IMR-90 (cell line): ENCODE measurements around the gene ARAP3. TPM values are rescaled to one million over a fixed set of nuclear protein-coding genes. Genes with fewer than 3 reads are reported as not detected.

Experiments
- ATAC-seq: fragments of 200-7000 bp; cut with Tn5 transposase; 2 replicates; pipeline ENCODE4 v1.9.1; 2020; ENCODE audit warnings: low read depth, mild to moderate bottlenecking, moderate library complexity
- BruUV-seq: library from RNA; stranded (reverse); fragments of 400-500 nt; replicated peaks from 2 replicates; lab custom pipeline; 2021; lab: Mats Ljungman, UMichigan
- CTCF ChIA-PET: fragments of 300-600 bp; formaldehyde crosslinking; extraction: SDS; loops from one replicate; lab custom pipeline; 2021; ENCODE audit warnings: antibody characterized with exemption; lab: Yijun Ruan, JAX
- POLR2A ChIA-PET: fragments of 300-600 bp; sonication (Branson Sonifier 250); formaldehyde crosslinking; loops from one replicate; lab custom pipeline; 2022; ENCODE audit warnings: antibody characterized with exemption; ENCODE audit not compliant: unreplicated experiment; lab: Charles Lee
- DNase-seq: peaks from one replicate; pipeline ENCODE4 v3.0.0; 2013
- H2AFZ ChIP-seq: replicated peaks from 2 replicates; pipeline ENCODE3; 2013; ENCODE audit warnings: low read length, mild to moderate bottlenecking; ENCODE audit not compliant: poor library complexity
- H2AK5ac ChIP-seq: 2 replicates; pipeline ENCODE4 v1.6.1; 2013; ENCODE audit warnings: low read depth, low read length, inconsistent platforms
- H2AK9ac ChIP-seq: replicated peaks from 2 replicates; pipeline ENCODE3; 2013; ENCODE audit warnings: mild to moderate bottlenecking, low read depth, low read length, moderate library complexity; ENCODE audit not compliant: poor library complexity
- H2BK120ac ChIP-seq: 2 replicates; pipeline ENCODE4 v1.6.1; 2013; ENCODE audit warnings: low read depth, low read length, inconsistent platforms
- H2BK15ac ChIP-seq: 3 replicates; pipeline ENCODE4 v1.6.1; 2013; ENCODE audit warnings: low read depth, low read length, inconsistent platforms
- H2BK20ac ChIP-seq: 2 replicates; pipeline ENCODE4 v1.6.1; 2013; ENCODE audit warnings: low read depth, mild to moderate bottlenecking, inconsistent platforms, low read length, moderate library complexity
- H2BK5ac ChIP-seq: 2 replicates; pipeline ENCODE4 v1.6.1; 2013; ENCODE audit warnings: mild to moderate bottlenecking, low read depth, low read length, inconsistent platforms; ENCODE audit not compliant: poor library complexity, severe bottlenecking
- H3K14ac ChIP-seq: replicated peaks from 2 replicates; pipeline ENCODE4 v1.6.1; 2013; ENCODE audit warnings: low read depth, low read length, inconsistent platforms
- H3K18ac ChIP-seq: 2 replicates; pipeline ENCODE4 v1.6.1; 2013; ENCODE audit warnings: low read depth, low read length, control low read depth
- H3K23ac ChIP-seq: 2 replicates; pipeline ENCODE4 v1.6.1; 2013; ENCODE audit warnings: low read depth, low read length, inconsistent platforms
- H3K27ac ChIP-seq: 2 replicates; pipeline ENCODE4 v1.5.1; 2013; ENCODE audit warnings: mild to moderate bottlenecking, control low read depth, low read length; ENCODE audit not compliant: insufficient read depth
- H3K27me3 ChIP-seq: 2 replicates; pipeline ENCODE4 v1.6.1; 2013; ENCODE audit warnings: low read length; ENCODE audit not compliant: control insufficient read depth, insufficient read depth
- H3K36me3 ChIP-seq: 2 replicates; pipeline ENCODE4 v1.6.1; 2013; ENCODE audit warnings: low read length, mixed read lengths; ENCODE audit not compliant: control insufficient read depth, insufficient read depth
- H3K4ac ChIP-seq: 2 replicates; pipeline ENCODE4 v1.6.1; 2013; ENCODE audit warnings: low read depth, low read length, inconsistent platforms
- H3K4me1 ChIP-seq: 2 replicates; pipeline ENCODE4 v1.6.1; 2013; ENCODE audit warnings: low read length, mixed read lengths; ENCODE audit not compliant: control insufficient read depth, insufficient read depth
- H3K4me2 ChIP-seq: 2 replicates; pipeline ENCODE4 v1.6.1; 2013; ENCODE audit warnings: low read depth, mild to moderate bottlenecking, control low read depth, low read length, moderate library complexity
- H3K4me3 ChIP-seq: 2 replicates; pipeline ENCODE4 v1.5.1; 2013; ENCODE audit warnings: low read depth, mild to moderate bottlenecking, control low read depth, low read length, moderate library complexity; ENCODE audit not compliant: insufficient read depth
- H3K56ac ChIP-seq: 2 replicates; pipeline ENCODE4 v1.6.1; 2013; ENCODE audit warnings: low read length, inconsistent platforms; ENCODE audit not compliant: insufficient read depth; ENCODE audit errors: extremely low read depth
- H3K79me1 ChIP-seq, 2 experiments: 2 replicates each; pipeline ENCODE4 v1.6.1; 2013; ENCODE audit warnings: low read length in 2 of 2, inconsistent platforms in 1 of 2, low read depth in 1 of 2
- H3K9ac ChIP-seq: 2 replicates; pipeline ENCODE4 v1.6.1; 2013; ENCODE audit warnings: low read depth, low read length, control low read depth
- H3K9me1 ChIP-seq: 2 replicates; pipeline ENCODE4 v1.6.1; 2013; ENCODE audit warnings: low read length, inconsistent platforms; ENCODE audit not compliant: insufficient read depth
- H3K9me3 ChIP-seq: 2 replicates; pipeline ENCODE4 v1.6.1; 2013; ENCODE audit warnings: low read length; ENCODE audit not compliant: control insufficient read depth, insufficient read depth
- H4K20me1 ChIP-seq: 2 replicates; pipeline ENCODE4 v1.6.1; 2013; ENCODE audit warnings: low read length, inconsistent platforms; ENCODE audit not compliant: insufficient read depth
- H4K5ac ChIP-seq: 2 replicates; pipeline ENCODE4 v1.6.1; 2013; ENCODE audit warnings: mild to moderate bottlenecking, low read depth, low read length, control low read depth
- H4K8ac ChIP-seq, 2 experiments: 2 replicates each; pipeline ENCODE4 v1.6.1; 2013; ENCODE audit warnings: low read depth in 2 of 2, low read length in 2 of 2, control low read depth in 1 of 2, inconsistent platforms in 1 of 2
- H4K91ac ChIP-seq: 2 replicates; pipeline ENCODE4 v1.6.1; 2013; ENCODE audit warnings: low read depth, low read length, inconsistent platforms; ENCODE audit not compliant: insufficient read depth
- BHLHE40 ChIP-seq: fragments of 150-350 bp; IDR thresholded peaks from 2 replicates; pipeline ENCODE4 v1.6.1; 2016; ENCODE audit warnings: mild to moderate bottlenecking, low read depth, low read length
- CEBPB ChIP-seq: IDR thresholded peaks from 2 replicates; pipeline ENCODE4 v1.6.1; 2012; ENCODE audit warnings: low read depth, low read length, improper control_type of control experiment
- CHD1 ChIP-seq: IDR thresholded peaks from 2 replicates; pipeline ENCODE4 v1.6.1; 2012; ENCODE audit warnings: low read depth, low read length, improper control_type of control experiment
- FOS ChIP-seq: fragments of 150-350 bp; IDR thresholded peaks from 2 replicates; pipeline ENCODE4 v1.6.1; 2016; ENCODE audit warnings: low read depth, low read length
- MAZ ChIP-seq: IDR thresholded peaks from 2 replicates; pipeline ENCODE4 v1.6.1; 2012; ENCODE audit warnings: low read depth, mild to moderate bottlenecking, low read length, improper control_type of control experiment, moderate library complexity, borderline replicate concordance
- MXI1 ChIP-seq: IDR thresholded peaks from 2 replicates; pipeline ENCODE4 v1.6.1; 2012; ENCODE audit warnings: low read depth, mild to moderate bottlenecking, low read length, moderate library complexity, borderline replicate concordance
- NFE2L2 ChIP-seq: fragments of 150-350 bp; IDR thresholded peaks from 2 replicates; pipeline ENCODE4 v1.6.1; 2016; ENCODE audit warnings: low read depth, mild to moderate bottlenecking, low read length
- POLR2A ChIP-seq: IDR thresholded peaks from 2 replicates; pipeline ENCODE4 v1.6.1; 2012; ENCODE audit warnings: mild to moderate bottlenecking, low read depth, low read length
- RAD21 ChIP-seq: IDR thresholded peaks from 2 replicates; pipeline ENCODE4 v1.6.1; 2012; ENCODE audit warnings: low read length, improper control_type of control experiment
- RCOR1 ChIP-seq: IDR thresholded peaks from 2 replicates; pipeline ENCODE4 v1.6.1; 2012; ENCODE audit warnings: mild to moderate bottlenecking, low read length, improper control_type of control experiment; ENCODE audit not compliant: insufficient replicate concordance
- RFX5 ChIP-seq: IDR thresholded peaks from 2 replicates; pipeline ENCODE4 v1.8.0; 2012; ENCODE audit warnings: low read depth, mild to moderate bottlenecking, low read length, moderate library complexity
- SMC3 ChIP-seq: fragments of 150-350 bp; IDR thresholded peaks from 2 replicates; pipeline ENCODE4 v1.6.1; 2016; ENCODE audit warnings: low read depth, mild to moderate bottlenecking, antibody characterized with exemption, low read length, moderate library complexity
- WGBS, 2 experiments: methylation state at CpG; one replicate each; pipeline versions ENCODE4 v1.1.5 to v1.1.7; 2013; ENCODE audit warnings: missing lambda C conversion rate in 2 of 2; ENCODE audit not compliant: insufficient read length in 1 of 2; ENCODE audit errors: extremely low coverage in 2 of 2; 5-methylcytosine and 5-hydroxymethylcytosine counted together
- dilution Hi-C: fragments of 300-500 bp; cut with HindIII; formaldehyde crosslinking; loops from one replicate; pipeline ENCODE4 v1.14.3; 2018; ENCODE audit warnings: low sequenced_read_pairs; ENCODE audit not compliant: unreplicated experiment
- in situ Hi-C: fragments of 300-500 bp; cut with MboI; formaldehyde crosslinking; loops from 3 replicates; pipeline ENCODE4 v1.14.3; 2019; ENCODE audit warnings: low sequenced_read_pairs, inconsistent platforms, mixed read lengths
- intact Hi-C: fragments of 100-400 bp; cut with micrococcal nuclease; formaldehyde crosslinking; loops from 2 replicates; pipeline ENCODE4 v1.10.0; 2022
- polyA plus RNA-seq, 3 experiments: library from polyadenylated mRNA; depleted of rRNA; stranded (reverse); fragments of >200 nt; gene quantifications; 2 replicates each; pipeline ENCODE4 v1.2.3, GENCODE V29; 2012; ENCODE audit warnings: low replicate concordance in 1 of 3
- total RNA-seq: library from RNA; depleted of rRNA; stranded (reverse); fragments of >200 nt; gene quantifications from 2 replicates; pipeline ENCODE4 v1.2.3, GENCODE V29; 2012
- TF ChIP-seq, protein P1 (sequence below): conservative IDR thresholded peaks from 2 replicates; pipeline ENCODE4 v1.5.1; 2012; ENCODE audit warnings: mild to moderate bottlenecking, low read depth, low read length, improper control_type of control experiment
- TF ChIP-seq, protein P2 (sequence below): fragments of 150-350 bp; IDR thresholded peaks from 2 replicates; pipeline ENCODE4 v1.6.1; 2016; ENCODE audit warnings: low read depth, mild to moderate bottlenecking, low read length, moderate library complexity, borderline replicate concordance

ARAP3 gene
- total and polyA plus RNA-seq, 2 of the 4 experiments (the other 2 are of a cell fraction) = 2.2 to 6.9 TPM

DNA sequence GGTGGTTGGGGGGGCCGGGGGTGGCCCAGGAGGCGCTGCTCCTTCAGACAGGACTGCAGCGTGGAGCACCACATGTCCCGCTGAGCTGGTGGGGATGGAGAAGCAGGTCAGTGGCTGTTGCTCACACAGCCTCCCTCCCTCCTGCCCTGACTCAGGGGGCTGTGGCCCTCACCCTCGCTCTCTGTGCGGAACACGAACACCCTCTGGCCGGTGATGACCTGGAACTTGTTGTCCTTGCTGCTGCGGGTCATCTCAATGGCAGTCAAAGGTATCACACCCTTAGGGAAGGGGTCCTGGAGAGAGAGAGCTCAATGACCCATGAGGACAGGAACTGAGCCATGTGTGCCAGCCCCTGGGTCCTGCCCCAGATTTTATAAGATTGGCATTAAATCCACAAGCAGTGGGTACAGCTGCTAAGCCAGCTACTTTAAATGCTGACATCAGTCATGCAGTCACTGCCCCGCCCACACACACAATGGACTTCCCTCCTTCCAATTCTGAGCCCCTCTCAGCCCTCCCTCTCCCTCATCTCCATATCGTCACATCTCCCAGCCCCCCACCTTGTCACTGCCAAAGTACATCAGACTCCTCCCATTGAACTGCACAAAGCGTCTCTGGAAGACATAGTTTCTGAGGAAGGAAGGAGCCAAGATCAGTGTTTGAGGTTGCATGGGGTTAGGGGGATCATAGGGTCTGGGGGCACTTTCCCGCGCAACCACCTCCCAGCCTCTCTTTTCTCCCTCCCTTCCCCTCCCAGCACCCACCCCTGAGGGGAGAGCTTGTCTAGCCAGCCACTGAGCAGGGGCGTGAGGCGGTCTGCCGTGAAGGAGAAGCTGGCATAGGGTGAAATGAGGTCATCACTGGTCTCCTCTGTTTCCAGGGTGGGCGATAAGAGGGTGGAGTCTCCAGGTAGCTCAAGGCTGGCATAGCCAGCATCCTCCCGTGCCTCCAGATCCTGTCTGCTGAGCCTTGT lies 8.9 kb downstream of the ARAP3 start:
- ChIA-PET POLR2A (no interaction called here), CTCF (no interaction called here)
- intact Hi-C loops = no loop called here
- Histone ChIP-seq H3K9me1 (no peaks in the 10 kb centered on the region; the same call in 1 of the 2 replicates), H2AK9ac (no peak overlapping the region), H2BK20ac (no peak overlapping the region), H4K91ac (no peak overlapping the region), H3K27ac (no peak overlapping the region), H3K56ac (no peak overlapping the region), H3K18ac (no peak overlapping the region), H3K9ac (no peak overlapping the region), H3K9me3 (no peaks in the 10 kb centered on the region), H4K5ac (no peak overlapping the region), H2AK5ac (no peak overlapping the region), H3K4me1 (no peaks in the 10 kb centered on the region), H3K23ac (no peak overlapping the region), H3K27me3 (no peaks in the 10 kb centered on the region), H2BK5ac (no peak overlapping the region), H3K14ac (no peak overlapping the region), H3K4me2 (no peak overlapping the region), H4K20me1 (no peaks in the 10 kb centered on the region), H2BK120ac (no peak overlapping the region), H3K79me1 (no peaks in the 10 kb centered on the region), H4K8ac (no peak overlapping the region), H3K4me3 (no peak overlapping the region), H2BK15ac (no peak overlapping the region), H2AFZ (peak overlapping the region; percentile 32), H3K36me3 (peaks cover 19% of the 10 kb centered on the region), H3K4ac (no peak overlapping the region)
- no peak for ATAC-seq
- in situ Hi-C loops = no loop called here
- no TSS peak for BruUV-seq
- 87% methylated on average over 4 of the region's 19 CpGs; no CpG with 5 or more reads in 1 of the 2 experiments for WGBS, 2 experiments
- dilution Hi-C loops = no loop called here
- no peak for DNase-seq
- no peak for TF ChIP-seq MAZ
- TF ChIP-seq FOS = no peak
- TF ChIP-seq CHD1 = no peak
- TF ChIP-seq RFX5 = no peak
- no peak for TF ChIP-seq RAD21
- TF ChIP-seq NFE2L2 = no peak
- no peak for TF ChIP-seq MXI1
- no peak for TF ChIP-seq SMC3
- TF ChIP-seq BHLHE40 = no peak
- no peak for TF ChIP-seq RCOR1
- TF ChIP-seq, protein P1, sequence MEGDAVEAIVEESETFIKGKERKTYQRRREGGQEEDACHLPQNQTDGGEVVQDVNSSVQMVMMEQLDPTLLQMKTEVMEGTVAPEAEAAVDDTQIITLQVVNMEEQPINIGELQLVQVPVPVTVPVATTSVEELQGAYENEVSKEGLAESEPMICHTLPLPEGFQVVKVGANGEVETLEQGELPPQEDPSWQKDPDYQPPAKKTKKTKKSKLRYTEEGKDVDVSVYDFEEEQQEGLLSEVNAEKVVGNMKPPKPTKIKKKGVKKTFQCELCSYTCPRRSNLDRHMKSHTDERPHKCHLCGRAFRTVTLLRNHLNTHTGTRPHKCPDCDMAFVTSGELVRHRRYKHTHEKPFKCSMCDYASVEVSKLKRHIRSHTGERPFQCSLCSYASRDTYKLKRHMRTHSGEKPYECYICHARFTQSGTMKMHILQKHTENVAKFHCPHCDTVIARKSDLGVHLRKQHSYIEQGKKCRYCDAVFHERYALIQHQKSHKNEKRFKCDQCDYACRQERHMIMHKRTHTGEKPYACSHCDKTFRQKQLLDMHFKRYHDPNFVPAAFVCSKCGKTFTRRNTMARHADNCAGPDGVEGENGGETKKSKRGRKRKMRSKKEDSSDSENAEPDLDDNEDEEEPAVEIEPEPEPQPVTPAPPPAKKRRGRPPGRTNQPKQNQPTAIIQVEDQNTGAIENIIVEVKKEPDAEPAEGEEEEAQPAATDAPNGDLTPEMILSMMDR = no peak
- TF ChIP-seq CEBPB = no peak
- no peak for TF ChIP-seq POLR2A
- TF ChIP-seq, protein P2, sequence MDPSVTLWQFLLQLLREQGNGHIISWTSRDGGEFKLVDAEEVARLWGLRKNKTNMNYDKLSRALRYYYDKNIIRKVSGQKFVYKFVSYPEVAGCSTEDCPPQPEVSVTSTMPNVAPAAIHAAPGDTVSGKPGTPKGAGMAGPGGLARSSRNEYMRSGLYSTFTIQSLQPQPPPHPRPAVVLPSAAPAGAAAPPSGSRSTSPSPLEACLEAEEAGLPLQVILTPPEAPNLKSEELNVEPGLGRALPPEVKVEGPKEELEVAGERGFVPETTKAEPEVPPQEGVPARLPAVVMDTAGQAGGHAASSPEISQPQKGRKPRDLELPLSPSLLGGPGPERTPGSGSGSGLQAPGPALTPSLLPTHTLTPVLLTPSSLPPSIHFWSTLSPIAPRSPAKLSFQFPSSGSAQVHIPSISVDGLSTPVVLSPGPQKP = no peak
